ENCODE results near the gene EHD4.
A peak's percentile ranks its signal among the peaks of the same experiment; 100 is the strongest.

EHD4 gene

DNA sequence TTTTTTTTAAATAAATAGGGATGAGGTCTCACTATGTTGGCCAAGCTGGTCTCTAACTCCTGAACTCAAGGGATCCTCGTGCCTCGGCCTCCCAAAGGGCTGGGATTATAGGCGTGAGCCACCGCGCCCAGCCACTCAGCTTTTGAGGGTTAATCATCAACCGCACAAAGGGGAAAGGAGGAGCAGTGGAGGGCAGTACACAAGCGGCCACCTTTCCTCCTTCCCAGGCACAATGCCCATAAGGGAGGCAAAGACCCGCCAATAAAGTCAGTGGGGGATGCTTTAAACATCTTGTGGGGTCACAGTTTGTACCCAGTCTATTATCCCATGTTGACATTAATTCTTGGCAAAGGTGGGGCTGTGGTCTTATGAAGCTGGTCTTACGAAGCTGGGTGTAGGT is 32.4 kb downstream of the EHD4 start:
- no peak for DNase-seq (ENCODE audit: low read depth in 2 of 3, low spot score in 2 of 3)

- no peak for DNase-seq (ENCODE audit: low read depth in 2 of 3, low spot score in 2 of 3)
These were observed 34.8 kb downstream of the EHD4 start for GRCh38 chr15:41937568-41937923.

- peak; percentile 12 to 45 (median 44) for DNase-seq (ENCODE audit: low read depth in 2 of 3, low spot score in 2 of 3)
These were observed 35.4 kb downstream of the EHD4 start for GRCh38 chr15:41936649-41937567.

DNA sequence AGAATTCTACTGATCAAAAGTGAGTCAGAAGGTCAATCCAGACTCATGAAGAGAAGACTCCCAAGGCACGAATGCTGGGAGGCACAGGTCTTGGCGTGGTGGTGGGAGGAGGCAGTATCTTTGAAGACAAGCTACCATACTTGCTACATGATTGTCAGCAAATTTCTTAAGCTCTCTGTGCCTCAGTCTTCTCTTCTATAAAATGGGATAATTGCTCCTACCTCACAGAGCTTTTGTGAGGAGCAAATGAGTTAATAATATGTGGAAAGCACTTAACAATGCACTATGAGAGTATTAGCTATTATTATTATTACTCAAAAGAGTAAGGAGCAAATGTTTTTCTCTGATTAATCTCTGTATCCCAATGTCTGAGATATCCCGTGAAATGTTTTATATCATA is 36.2 kb downstream of the EHD4 start:
- DNase-seq (ENCODE audit: low read depth in 2 of 3, low spot score in 2 of 3) = no peak

GRCh38 chr15:41935566-41936020 is 36.8 kb downstream of the EHD4 start:
- DNase-seq (ENCODE audit: low read depth in 2 of 3, low spot score in 2 of 3) = peak in 1 of 3 experiments; percentile 2

DNA sequence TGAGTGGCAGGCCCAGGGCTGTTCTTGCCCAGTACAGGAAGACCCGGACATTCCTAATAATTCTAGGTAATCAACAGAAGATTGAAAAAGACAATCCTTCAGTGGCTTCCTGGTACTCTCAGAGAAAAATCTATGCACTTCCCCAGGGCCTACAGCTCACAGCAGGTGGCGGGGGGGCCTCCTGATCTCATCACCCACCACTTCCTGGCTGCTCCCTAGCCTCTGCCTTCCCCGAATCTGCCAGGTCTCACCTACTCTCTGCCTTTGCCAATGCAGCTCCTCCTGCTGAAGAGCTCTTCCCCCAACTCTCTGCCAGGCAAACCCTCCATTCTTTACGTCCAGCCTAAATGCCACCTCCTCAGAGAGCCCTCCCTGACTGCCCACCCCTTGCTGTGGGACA is 37.5 kb downstream of the EHD4 start:
- DNase-seq (ENCODE audit: low read depth in 2 of 3, low spot score in 2 of 3) = peak in 2 of 3 experiments; percentile 28 to 38

DNA sequence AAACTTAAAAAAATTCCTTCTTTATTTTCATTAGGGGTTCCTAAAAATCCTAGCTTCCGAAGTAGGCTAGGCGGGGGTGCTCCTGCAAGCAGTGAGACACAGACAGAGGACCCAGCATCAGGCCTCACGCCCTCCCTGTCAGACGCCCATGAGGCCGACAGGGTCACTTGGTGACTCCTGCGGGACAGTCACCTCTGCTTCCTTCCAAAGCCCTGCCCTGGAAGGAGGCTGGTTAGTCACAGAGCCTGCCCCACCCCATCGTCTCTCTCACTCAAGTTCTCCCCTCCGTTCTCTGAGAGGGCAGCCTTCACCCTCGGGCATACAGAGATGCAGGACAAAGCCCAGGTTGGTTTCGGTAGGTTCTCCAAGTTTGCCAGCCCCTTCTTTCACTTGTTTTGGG is 38.6 kb downstream of the EHD4 start:
- no peak for DNase-seq (ENCODE audit: low read depth in 2 of 3, low spot score in 2 of 3)

DNA sequence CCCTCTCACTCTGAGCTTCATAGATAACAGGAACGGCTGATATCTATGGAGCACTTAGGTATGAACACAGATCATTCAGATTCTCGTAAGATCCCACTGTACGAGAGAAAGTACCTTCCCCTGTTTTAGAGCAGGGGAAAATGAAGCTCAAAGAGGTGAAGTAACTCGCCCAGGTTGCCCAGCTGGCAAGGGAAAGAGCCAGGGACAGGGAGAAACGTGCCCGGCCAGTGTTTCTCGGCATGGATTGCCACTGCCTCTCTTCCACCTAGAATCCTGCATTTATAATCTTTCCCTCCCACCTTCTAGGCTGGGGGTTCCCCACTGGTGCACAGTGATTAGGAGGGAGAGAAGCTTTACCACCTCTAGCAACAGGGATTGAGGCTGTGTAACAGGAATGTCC is 39.0 kb downstream of the EHD4 start:
- no peak for DNase-seq (ENCODE audit: low read depth in 2 of 3, low spot score in 2 of 3)

DNA sequence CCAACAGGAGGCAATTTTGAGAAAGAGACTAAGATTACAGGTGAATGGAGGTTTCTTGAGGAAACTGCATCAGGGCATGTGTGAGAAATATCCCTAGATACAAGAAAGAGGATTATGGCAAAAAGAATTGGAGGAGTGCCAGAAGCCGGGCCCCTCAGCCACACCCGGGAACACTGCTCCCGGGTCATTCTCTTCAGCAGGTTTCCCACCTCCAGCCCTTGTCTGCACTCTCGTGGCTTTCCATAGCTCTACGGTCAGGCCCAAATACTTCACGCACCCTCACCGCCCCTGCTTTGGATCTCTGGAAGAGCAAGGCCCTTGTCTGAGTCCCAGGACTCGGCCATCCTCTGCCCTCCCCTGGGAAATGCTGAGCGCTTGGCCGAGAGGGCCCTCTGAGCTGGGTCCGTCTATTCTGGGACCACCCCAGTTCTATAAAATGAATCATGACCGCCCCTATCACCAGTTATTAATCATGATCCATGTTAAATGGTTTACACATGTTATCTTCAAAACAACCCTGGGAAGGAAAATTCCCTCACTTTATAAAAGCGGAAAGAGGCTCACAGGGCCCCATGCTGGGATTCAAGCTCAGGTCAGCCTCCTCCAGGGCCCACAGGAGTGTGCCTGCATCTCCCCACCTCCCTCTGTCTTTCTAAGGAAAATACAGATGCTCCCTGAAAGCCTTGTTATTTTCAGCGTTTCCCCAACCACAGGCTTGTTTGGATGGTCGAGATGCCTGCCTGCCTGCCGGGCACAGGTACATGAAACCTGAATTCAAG is 39.7 kb downstream of the EHD4 start:
- DNase-seq (ENCODE audit: low read depth in 2 of 3, low spot score in 2 of 3) = no peak

- DNase-seq (ENCODE audit: low read depth in 2 of 3, low spot score in 2 of 3) = no peak
These were observed 40.3 kb downstream of the EHD4 start for GRCh38 chr15:41932101-41932500.

- no peak for DNase-seq (ENCODE audit: low read depth in 2 of 3, low spot score in 2 of 3)
These were observed 41.5 kb downstream of the EHD4 start for GRCh38 chr15:41930867-41931222.

DNA sequence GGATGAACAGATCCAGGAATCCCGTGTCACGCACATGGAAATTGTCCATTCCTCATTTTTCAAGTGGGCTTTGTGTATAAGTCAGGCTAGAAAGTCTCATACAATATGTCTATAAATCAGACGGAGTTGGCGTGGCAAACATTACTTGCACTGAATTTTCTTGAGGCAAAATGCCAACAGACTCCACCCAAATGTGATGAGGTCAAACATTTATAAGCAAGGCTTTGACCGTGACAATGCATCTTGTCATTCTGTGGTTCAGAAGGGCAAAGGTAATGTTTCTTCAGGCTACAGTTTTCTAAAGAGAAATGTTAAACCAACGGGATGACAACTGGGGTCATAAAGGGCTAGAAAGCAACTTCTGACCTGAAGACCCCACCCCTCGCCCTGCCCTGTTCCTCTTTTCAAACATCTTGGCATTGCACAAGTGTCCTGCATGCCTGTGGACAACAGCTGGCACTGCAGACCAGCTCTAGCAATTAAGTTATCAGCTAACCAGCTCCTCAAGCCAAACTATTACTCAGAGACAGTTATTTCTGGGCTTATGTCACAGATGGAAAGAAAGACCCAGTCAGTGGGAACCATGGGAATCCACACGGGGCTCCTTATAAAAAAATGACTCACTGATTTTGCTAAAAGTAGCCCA is 42.0 kb downstream of the EHD4 start:
- no peak for DNase-seq (ENCODE audit: low read depth in 2 of 3, low spot score in 2 of 3)

DNA sequence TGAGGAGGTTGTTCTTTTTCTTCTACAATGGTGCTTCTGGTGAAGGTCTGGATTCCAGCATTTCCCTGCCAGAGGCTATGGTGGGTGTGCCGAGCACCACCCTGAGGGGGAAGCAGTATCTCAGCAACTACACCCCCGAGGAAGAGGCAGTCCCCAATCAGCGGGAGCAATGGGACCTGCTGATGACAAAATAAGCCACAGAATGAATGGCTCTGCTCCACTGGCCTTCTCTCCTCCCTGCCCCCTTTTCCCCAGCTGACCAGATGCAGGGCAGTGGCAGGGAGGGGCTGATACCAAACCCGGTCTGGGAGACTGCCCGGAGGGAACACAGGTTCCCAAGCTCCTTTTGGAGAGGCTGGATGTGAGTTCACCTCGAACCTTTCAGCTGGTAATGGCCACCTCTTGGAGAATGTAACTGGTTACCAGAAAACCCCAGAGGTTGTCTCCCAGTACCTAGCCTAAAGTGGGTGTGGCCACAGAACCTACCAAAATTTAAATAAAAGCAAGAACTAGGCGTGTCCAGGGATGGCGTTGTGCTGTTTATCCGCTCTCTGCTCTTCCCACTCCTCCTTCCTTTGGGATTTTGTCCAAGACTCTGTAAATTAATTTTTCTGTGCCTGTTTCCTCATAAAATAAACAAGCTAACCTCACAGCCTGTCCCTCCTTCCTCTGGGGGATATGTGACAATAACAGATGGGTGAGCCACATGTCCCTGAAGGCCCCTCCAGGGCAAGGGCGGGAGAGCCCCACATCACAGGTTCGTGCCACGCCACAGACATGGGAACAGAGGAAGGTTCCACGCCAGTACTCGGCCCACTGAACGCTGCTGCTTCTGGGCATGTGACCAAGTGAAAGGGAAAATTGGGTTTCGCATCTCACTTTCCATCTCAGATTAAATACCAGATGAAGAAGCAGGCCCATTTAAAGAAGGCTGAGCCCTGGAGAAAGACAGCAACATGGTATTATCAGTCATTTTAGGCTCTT is 43.4 kb downstream of the EHD4 start:
- DNase-seq (ENCODE audit: low read depth in 2 of 3, low spot score in 2 of 3) = peak in 1 of 3 experiments; percentile 6

GRCh38 chr15:41928100-41928499 is 44.3 kb downstream of the EHD4 start:
- DNase-seq (ENCODE audit: low read depth in 2 of 3, low spot score in 2 of 3) = no peak

DNA sequence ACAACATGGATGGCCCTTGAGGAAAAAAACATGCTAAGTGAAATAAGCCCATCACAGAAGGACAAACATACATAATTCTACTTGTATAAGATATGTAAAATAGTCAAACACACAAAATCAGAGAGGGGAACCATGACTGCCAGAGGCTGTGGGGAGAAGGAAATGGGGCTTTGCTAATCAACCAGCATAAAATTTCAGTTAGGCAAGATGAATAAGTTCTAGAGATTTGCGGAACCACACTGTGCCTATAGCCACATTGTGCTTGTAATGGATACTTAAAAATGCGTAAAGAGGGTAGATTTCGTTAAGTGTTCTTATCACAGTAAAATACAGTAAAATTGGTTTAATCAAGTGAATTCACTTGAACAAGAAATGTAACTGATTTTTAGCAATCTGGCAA is 44.8 kb downstream of the EHD4 start:
- DNase-seq (ENCODE audit: low read depth in 2 of 3, low spot score in 2 of 3) = no peak

DNA sequence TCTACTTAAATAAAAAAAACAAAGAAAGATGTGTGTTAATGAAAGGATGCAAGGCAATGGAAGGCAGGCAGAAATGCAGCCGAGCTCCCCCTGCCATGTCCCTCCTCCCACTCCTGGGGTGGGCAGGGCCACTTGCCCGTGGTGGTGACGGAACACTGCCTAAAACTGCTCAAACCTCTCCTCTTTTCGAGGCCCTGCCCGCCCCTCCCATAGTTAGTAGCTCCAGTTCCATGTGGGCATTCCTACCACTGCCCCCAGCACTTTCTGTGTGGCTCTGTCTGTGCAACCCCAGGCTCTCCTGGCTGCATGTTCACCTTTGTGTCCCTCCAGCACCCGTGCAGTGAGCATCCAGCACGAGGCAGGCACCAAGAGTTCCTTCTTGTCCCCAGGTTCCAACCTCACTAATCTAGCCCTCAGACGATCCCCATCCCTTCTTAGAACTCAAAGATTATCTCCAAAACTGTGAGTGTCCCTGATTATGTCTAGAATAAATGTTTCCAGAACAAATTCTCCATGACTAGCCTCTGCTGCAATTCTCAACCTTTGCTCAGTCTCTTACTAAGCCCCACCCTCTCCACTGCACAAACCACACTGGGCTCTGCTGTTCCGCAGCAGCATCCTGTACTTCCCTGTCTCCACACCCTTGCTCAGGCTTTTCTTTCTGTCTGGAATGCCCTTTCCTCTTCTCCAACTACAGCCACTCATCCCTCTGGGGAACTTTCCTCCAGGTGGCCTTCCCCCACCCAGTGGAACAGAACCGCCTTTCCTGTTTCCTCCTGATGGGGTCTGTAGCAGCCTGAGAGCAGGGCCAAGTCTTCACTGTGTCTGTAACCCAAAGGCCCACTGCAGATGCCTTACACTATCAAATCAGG is 45.9 kb downstream of the EHD4 start:
- no peak for DNase-seq (ENCODE audit: low read depth in 2 of 3, low spot score in 2 of 3)

GRCh38 chr15:41925086-41925608 is 47.2 kb downstream of the EHD4 start:
- DNase-seq (ENCODE audit: low read depth in 2 of 3, low spot score in 2 of 3) = no peak

DNA sequence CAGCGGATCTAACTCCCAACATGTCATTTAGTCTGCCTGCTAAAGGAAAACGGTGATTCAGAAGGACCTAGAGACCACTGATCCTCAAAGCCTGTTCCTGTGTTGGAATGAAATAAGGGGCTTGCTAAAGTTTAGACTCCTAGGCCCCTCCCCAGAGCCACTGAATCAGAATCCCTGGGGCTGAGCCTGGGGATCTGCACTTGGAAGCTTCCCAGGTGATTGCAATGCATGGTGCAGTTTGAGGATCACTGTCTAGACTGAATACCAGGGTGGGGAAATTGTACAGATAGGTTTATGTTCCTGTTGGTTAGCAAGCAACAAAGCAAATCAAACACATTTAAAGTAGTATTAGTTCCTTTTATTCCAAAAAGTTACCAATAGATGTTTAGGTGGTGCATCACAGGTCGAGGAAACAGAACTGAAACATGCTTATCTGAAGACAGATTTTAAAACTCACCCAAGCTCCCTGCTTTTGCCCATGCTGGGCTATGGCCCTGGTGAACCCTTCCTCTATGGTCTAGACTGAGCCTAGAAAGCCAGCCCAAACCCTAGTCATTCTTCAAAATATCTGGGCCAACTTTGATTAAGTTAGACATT is 48.9 kb downstream of the EHD4 start:
- DNase-seq (ENCODE audit: low read depth in 2 of 3, low spot score in 2 of 3) = no peak

- no peak for DNase-seq (ENCODE audit: low read depth in 2 of 3, low spot score in 2 of 3)
These were observed 50.0 kb downstream of the EHD4 start for GRCh38 chr15:41922353-41922752.

Measured in activated CD8-positive, alpha-beta memory T cell treated with anti-CD3 and anti-CD28 coated beads for 48 hours (primary cell).